K562 (cell line): ENCODE data around the gene TEX54. TPM values are rescaled to one million over a fixed set of nuclear protein-coding genes. Genes with fewer than 3 reads are reported as not detected.
A peak's percentile ranks its signal among the peaks of the same experiment; 100 is the strongest.

ENCODE experiments used
- CXXC5 ChIP-seq: fragments of 250-450 bp; sonication (Bioruptor Pico); IDR thresholded peaks from 2 replicates; pipeline ENCODE4 v1.8.0; 2022; ENCODE audit warnings: inconsistent platforms, mild to moderate bottlenecking, moderate library complexity
- DACH1 ChIP-seq: fragments of 450-650 bp; IDR thresholded peaks from 2 replicates; pipeline ENCODE4 v1.6.1; 2018; ENCODE audit not compliant: partially characterized antibody
- HMG20A ChIP-seq: fragments of 450-650 bp; formaldehyde crosslinking; conservative IDR thresholded peaks from 2 replicates; pipeline ENCODE4 v1.4.0; 2020; ENCODE audit warnings: mild to moderate bottlenecking, mixed read lengths
- MIER1 ChIP-seq: fragments of 450-650 bp; IDR thresholded peaks from 2 replicates; pipeline ENCODE4 v1.6.1; 2016; ENCODE audit warnings: antibody characterized with exemption, mild to moderate bottlenecking, low read depth
- NUFIP1 ChIP-seq: fragments of 450-650 bp; IDR thresholded peaks from 2 replicates; pipeline ENCODE4 v1.6.1; 2018; ENCODE audit not compliant: partially characterized antibody
- SNRNP70 ChIP-seq: fragments of 200-400 bp; formaldehyde crosslinking; optimal IDR thresholded peaks from 2 replicates; pipeline ENCODE3; 2017; ENCODE audit warnings: low read depth, low read length
- TAF7 ChIP-seq: fragments of 450-650 bp; IDR thresholded peaks from 2 replicates; pipeline ENCODE4 v1.6.1; 2016; ENCODE audit warnings: missing genetic modification characterization, missing compliant biosample characterization
- TCF7 ChIP-seq: sonication (generic); IDR thresholded peaks from 2 replicates; pipeline ENCODE4 v1.6.1; 2016; ENCODE audit warnings: antibody characterized with exemption, borderline replicate concordance
- ZFP36 ChIP-seq: fragments of 150-350 bp; IDR thresholded peaks from 2 replicates; pipeline ENCODE4 v1.6.1; 2018; ENCODE audit warnings: low read length, low read depth; ENCODE audit not compliant: partially characterized antibody
- ZNF239 ChIP-seq: fragments of 250-450 bp; sonication (Bioruptor Pico); IDR thresholded peaks from 2 replicates; pipeline ENCODE4 v1.4.0; 2020; ENCODE audit warnings: mild to moderate bottlenecking
- ZNF316 ChIP-seq: fragments of 450-650 bp; IDR thresholded peaks from 2 replicates; pipeline ENCODE4 v1.6.1; 2016
- ZNF324 ChIP-seq: fragments of 250-450 bp; sonication (Bioruptor Pico); IDR thresholded peaks from 2 replicates; pipeline ENCODE4 v1.4.0; 2020; ENCODE audit warnings: mild to moderate bottlenecking
- ZNF445 ChIP-seq: fragments of 250-450 bp; sonication (Bioruptor Pico); IDR thresholded peaks from 2 replicates; pipeline ENCODE4 v1.4.0; 2020; ENCODE audit warnings: low read depth, mild to moderate bottlenecking, moderate library complexity
- ZNF551 ChIP-seq: fragments of 250-450 bp; sonication (Bioruptor Pico); IDR thresholded peaks from 2 replicates; pipeline ENCODE4 v1.5.0; 2021; ENCODE audit warnings: mild to moderate bottlenecking, moderate library complexity
- ZNF584 ChIP-seq: fragments of 200-800 bp; sonication (Bioruptor generic); IDR thresholded peaks from 2 replicates; pipeline ENCODE4 v1.6.1; 2016; ENCODE audit warnings: low read depth, mild to moderate bottlenecking, missing genetic modification characterization, missing compliant biosample characterization
- ZNF77 ChIP-seq: fragments of 250-450 bp; sonication (Bioruptor Pico); IDR thresholded peaks from 2 replicates; pipeline ENCODE4 v1.5.0; 2020
- ZSCAN29 ChIP-seq: fragments of 450-650 bp; IDR thresholded peaks from 2 replicates; pipeline ENCODE4 v1.6.1; 2017
- polyA plus RNA-seq, 8 experiments: library from polyadenylated mRNA; depleted of rRNA in 4 of 8; stranded (reverse) in 5 of 8; unstranded in 3 of 8; fragments of >200 nt; fragmentation: Nextera tagmentation in 2 of 8; fragmentation: Illumina TruSeq in 1 of 8; extraction: Ambion mirVana in 2 of 8; extraction: Trizol in 1 of 8; gene quantifications; 2 replicates each; pipeline versions ENCODE4 v1.2.1 to v1.2.3, GENCODE V29; 2011 to 2014; ENCODE audit warnings: inconsistent platforms in 1 of 8, missing spikeins in 1 of 8
- total RNA-seq, 7 experiments: library from RNA; depleted of rRNA in 6 of 7; stranded (reverse); fragments of >200 nt in 6 of 7; fragmentation: Illumina TruSeq in 2 of 7; extraction: Trizol in 2 of 7; gene quantifications; 2 replicates each; pipeline versions ENCODE4 v1.2.1 to v1.2.3, GENCODE V29; 2011 to 2021; ENCODE audit warnings: low replicate concordance in 1 of 7
- TF ChIP-seq, protein P1 (sequence below): fragments of 450-650 bp; formaldehyde crosslinking; IDR thresholded peaks from 2 replicates; pipeline ENCODE4 v1.4.0; 2022; ENCODE audit warnings: missing genetic modification characterization
- TF ChIP-seq, protein P2 (sequence below): sonication (generic); formaldehyde crosslinking; IDR thresholded peaks from 2 replicates; pipeline ENCODE4 v1.8.0; 2023; ENCODE audit warnings: mild to moderate bottlenecking, missing genetic modification reagents
- TF ChIP-seq, protein P3 (sequence below): sonication (generic); formaldehyde crosslinking; IDR thresholded peaks from 2 replicates; pipeline ENCODE4 v1.8.0; 2022; ENCODE audit warnings: missing genetic modification reagents, mild to moderate bottlenecking, moderate library complexity, borderline replicate concordance
- TF ChIP-seq, protein P4 (sequence below): fragments of 250-450 bp; sonication (Bioruptor Pico); IDR thresholded peaks from 2 replicates; pipeline ENCODE4 v1.9.0; 2021; ENCODE audit warnings: mild to moderate bottlenecking, inconsistent platforms

The TEX54 gene
- total and polyA plus RNA-seq, 9 of the 15 experiments (the other 6 are each of a cell fraction or from before 2014, with no cell fraction given): not detected

DNA sequence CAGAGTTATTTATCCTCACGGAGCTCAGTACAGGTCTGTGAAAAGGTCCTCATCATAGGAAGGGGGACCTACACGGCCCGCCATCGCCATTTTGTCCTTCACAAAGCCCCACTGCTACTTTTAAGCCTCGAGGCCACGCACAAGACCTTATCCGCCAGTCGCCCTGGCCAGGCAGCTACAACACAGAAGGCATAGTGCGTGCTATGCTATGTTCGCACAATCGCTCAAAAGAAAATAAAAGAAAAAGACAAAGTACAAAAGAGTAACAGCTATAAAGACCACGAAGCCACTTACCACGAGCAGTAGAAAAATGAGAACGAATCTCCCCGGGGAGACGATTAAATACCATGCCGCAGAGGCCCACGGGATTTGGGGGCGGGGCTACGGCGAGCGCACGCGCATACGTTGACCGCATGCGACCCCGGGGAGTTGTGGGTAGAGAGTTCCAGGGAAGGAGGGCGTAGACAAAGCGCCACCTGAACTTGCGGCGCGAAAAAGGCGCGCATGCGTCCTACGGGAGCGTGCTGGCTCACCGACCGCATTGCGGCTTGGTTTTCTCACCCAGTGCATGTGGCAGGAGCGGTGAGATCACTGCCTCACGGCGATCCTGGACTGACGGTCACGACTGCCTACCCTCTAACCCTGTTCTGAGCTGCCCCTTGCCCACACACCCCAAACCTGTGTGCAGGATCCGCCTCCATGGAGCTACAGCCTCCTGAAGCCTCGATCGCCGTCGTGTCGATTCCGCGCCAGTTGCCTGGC lies 23.1 kb upstream of the TEX54 start (continued):
- TF ChIP-seq CXXC5 (CRISPR knock-in tag) (peak; percentile 81), NUFIP1 (no peak), HMG20A (no peak), ZFP36 (no peak), ZNF316 (peak; percentile 15; the same call in 1 of the 2 replicates), ZNF445 (CRISPR knock-in tag) (0 out of 2 replicates have a peak, but pooled peaks have one; percentile 38), SNRNP70 (peak; percentile 96), ZNF584 (CRISPR knock-in tag) (no peak), ZNF324 (CRISPR knock-in tag) (no peak; the same call in 1 of the 2 replicates), ZNF551 (CRISPR knock-in tag) (no peak; the same call in 1 of the 2 replicates), ZSCAN29 (peak; percentile 59; the same call in 1 of the 2 replicates), TAF7 (peak; percentile 100), TCF7 (peak; percentile 32; the same call in 1 of the 2 replicates), MIER1 (no peak), ZNF77 (CRISPR knock-in tag) (no peak), DACH1 (no peak), ZNF239 (CRISPR knock-in tag) (no peak)
- TF ChIP-seq, protein P1, sequence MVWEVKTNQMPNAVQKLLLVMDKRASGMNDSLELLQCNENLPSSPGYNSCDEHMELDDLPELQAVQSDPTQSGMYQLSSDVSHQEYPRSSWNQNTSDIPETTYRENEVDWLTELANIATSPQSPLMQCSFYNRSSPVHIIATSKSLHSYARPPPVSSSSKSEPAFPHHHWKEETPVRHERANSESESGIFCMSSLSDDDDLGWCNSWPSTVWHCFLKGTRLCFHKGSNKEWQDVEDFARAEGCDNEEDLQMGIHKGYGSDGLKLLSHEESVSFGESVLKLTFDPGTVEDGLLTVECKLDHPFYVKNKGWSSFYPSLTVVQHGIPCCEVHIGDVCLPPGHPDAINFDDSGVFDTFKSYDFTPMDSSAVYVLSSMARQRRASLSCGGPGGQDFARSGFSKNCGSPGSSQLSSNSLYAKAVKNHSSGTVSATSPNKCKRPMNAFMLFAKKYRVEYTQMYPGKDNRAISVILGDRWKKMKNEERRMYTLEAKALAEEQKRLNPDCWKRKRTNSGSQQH (CRISPR knock-in tag): peak; percentile 98
- TF ChIP-seq, protein P2, sequence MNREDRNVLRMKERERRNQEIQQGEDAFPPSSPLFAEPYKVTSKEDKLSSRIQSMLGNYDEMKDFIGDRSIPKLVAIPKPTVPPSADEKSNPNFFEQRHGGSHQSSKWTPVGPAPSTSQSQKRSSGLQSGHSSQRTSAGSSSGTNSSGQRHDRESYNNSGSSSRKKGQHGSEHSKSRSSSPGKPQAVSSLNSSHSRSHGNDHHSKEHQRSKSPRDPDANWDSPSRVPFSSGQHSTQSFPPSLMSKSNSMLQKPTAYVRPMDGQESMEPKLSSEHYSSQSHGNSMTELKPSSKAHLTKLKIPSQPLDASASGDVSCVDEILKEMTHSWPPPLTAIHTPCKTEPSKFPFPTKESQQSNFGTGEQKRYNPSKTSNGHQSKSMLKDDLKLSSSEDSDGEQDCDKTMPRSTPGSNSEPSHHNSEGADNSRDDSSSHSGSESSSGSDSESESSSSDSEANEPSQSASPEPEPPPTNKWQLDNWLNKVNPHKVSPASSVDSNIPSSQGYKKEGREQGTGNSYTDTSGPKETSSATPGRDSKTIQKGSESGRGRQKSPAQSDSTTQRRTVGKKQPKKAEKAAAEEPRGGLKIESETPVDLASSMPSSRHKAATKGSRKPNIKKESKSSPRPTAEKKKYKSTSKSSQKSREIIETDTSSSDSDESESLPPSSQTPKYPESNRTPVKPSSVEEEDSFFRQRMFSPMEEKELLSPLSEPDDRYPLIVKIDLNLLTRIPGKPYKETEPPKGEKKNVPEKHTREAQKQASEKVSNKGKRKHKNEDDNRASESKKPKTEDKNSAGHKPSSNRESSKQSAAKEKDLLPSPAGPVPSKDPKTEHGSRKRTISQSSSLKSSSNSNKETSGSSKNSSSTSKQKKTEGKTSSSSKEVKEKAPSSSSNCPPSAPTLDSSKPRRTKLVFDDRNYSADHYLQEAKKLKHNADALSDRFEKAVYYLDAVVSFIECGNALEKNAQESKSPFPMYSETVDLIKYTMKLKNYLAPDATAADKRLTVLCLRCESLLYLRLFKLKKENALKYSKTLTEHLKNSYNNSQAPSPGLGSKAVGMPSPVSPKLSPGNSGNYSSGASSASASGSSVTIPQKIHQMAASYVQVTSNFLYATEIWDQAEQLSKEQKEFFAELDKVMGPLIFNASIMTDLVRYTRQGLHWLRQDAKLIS: peak; percentile 98
- TF ChIP-seq, protein P3, sequence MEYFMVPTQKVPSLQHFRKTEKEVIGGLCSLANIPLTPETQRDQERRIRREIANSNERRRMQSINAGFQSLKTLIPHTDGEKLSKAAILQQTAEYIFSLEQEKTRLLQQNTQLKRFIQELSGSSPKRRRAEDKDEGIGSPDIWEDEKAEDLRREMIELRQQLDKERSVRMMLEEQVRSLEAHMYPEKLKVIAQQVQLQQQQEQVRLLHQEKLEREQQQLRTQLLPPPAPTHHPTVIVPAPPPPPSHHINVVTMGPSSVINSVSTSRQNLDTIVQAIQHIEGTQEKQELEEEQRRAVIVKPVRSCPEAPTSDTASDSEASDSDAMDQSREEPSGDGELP (CRISPR knock-in tag): peak; percentile 95
- TF ChIP-seq, protein P4, sequence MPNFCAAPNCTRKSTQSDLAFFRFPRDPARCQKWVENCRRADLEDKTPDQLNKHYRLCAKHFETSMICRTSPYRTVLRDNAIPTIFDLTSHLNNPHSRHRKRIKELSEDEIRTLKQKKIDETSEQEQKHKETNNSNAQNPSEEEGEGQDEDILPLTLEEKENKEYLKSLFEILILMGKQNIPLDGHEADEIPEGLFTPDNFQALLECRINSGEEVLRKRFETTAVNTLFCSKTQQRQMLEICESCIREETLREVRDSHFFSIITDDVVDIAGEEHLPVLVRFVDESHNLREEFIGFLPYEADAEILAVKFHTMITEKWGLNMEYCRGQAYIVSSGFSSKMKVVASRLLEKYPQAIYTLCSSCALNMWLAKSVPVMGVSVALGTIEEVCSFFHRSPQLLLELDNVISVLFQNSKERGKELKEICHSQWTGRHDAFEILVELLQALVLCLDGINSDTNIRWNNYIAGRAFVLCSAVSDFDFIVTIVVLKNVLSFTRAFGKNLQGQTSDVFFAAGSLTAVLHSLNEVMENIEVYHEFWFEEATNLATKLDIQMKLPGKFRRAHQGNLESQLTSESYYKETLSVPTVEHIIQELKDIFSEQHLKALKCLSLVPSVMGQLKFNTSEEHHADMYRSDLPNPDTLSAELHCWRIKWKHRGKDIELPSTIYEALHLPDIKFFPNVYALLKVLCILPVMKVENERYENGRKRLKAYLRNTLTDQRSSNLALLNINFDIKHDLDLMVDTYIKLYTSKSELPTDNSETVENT (CRISPR knock-in tag): peak; percentile 89
